HL-60/S4 treated with phorbol 12-myristate 13-acetate at 8.2 ng/mL for 4 days and 3 days (cell line): ENCODE measurements around the gene RBM5.

ENCODE experiments used
- in situ Hi-C: fragments of 300-500 bp; cut with MboI; formaldehyde crosslinking; loops from 2 replicates; pipeline ENCODE4 v1.15.0; 2022; ENCODE audit warnings: low sequenced_read_pairs

The RBM5 gene

DNA sequence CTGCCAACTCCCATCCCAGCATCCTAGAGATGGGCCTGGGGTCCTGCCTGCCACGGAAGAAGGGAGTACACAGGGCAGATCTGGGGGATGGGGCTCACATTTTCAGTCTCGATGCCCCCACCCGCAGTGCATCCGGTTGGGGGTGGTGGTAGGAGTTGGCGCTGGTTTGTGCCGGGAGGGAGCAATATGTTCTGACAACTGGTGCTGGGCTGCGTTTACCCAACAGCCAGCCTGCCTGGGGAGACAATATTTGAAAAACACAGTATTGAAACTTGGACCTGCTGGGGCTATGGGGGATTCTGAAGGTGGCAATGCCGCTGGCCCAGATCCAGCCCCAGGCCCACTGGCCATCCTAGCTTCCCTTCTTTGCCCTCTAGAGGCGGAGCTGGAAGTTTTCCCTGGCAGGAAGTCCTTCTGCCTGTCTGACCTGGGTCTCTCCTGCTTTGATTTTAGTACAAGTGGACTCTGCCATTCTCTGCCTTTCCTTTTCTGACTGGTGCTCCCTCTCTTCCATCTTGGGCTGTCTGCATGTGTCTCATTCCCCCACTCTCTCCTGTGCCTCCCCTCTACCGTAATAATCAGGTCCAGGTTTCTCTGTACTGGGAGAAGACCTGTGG, 69.9 kb downstream of the RBM5 start:
- in situ Hi-C loops: no loop called here

DNA sequence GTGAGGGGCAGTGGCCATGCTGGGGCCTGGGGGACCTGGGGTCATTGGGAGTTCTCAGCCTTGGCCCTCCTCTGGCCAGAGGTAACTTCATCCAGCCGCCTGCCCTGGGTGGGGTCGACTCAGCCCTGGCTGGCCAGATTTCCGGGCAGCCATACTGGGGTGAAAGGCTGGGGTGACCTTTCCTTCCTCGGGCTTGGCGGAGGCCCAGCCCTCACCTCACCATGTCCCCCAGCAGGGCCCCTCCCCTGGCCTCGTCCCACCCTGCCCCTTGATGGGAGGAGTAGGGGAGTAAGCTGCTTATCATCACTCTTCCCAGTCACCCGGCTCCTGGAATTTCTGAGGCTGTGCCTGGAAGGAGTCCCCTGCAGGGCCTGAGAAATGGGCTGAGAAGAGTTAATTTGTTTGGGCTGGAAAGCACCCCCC, 71.9 kb downstream of the RBM5 start:
- in situ Hi-C loops: no loop called here

DNA sequence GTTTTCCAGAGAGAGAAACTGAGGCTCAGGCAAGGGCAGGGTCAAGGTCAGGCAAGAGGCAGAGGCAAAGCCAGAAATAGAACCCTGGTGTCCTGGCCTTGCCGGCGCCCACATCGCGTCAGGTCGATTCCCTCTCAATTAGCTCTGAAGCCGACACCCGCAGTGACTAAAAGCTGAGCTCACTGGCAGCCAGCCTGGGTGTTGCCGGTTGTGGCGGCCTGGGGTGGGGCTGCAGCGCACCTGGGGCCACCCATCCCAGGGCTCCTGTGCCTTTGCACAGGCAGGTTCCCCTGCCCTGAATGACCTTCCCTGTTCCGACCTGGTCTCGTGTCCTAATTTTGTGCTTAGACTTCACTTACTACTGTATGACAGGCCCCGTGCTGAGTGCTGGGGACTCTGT, 72.6 kb downstream of the RBM5 start:
- in situ Hi-C loops: no loop called here

DNA sequence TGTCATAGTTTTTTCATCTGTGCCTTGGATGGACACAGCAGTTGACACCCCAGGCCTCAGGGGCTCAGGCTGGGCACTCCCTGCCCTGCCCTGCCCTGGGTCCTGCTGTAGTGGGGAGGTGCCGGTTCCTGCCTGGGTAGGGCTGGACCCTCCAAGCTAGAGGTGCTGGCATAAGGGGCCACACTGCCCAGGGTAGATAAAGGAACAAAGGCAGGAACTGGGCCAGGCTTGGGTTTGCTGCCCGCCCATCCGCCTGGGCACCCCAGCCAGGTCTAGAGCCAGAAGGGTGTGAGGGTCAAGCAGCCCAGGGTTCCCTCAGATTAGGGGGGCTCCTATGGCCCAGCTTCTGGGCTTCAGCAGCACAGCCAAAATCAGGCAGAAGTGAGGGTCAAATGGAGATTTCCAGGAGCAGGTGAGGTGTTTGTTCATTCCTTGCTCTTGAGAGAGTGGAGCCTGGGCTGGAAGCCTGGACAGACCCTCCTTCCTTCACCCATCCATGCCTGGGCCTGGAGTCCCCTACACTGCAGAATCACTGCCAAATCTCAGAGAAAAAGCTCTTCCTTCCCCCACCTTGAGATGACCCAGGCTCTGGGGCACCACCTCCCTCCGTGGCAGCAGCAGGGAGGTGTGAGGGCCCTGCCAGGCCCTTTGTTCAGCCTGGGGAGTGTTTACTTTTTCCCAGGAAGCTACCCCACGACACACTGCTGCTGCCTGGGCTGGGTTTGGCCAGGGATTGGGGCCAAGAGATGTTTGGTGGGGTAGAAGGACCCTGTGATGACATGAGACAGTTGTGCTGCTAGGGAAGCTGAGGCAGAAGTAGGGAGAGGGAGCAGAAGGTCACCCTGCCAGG, 73.5 kb downstream of the RBM5 start:
- in situ Hi-C loops: no loop called here

DNA sequence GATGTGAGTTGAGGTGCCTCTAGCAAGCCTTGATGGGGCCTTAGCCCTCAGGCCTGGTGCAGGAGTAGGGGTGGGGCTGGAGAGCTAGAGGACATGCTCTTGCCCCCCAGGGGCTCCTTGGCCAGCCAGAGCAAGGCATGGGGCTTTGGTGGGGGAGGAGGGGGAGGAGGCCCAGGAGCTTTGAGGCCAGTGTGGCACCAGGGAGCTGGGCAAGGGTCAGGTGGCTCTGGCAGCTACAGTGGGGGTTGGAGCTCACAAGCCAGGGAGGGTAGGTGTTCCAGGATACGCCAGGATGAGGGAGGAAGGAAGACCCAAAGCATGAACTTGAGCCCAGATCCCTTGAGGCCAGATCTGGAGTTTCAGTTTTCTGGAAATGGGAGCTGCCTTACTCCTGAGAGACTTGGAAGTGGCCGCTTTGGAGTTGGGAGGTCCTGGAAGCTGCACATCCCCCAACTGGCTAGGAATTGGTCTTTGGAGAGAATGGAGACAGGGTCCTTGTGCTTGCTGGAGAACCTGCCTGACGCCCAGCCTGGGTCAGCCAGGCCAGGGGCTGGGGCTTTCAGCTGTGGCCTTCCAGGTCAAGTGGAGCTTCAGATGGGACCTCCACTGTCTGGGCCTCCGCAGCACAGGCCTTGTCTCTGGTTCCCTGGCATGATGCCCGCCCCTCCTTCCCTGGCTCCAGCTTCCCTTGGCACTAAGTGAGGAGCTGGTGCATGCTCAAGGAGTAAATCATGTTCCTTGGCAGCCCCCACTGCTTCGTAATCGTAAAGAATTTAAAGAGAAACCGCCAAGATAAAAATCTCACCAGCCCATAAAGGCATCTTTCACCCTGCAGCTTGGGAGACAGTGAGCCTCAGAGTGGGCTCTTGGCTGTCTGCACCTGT, 75.1 kb downstream of the RBM5 start:
- in situ Hi-C loops: no loop called here

DNA sequence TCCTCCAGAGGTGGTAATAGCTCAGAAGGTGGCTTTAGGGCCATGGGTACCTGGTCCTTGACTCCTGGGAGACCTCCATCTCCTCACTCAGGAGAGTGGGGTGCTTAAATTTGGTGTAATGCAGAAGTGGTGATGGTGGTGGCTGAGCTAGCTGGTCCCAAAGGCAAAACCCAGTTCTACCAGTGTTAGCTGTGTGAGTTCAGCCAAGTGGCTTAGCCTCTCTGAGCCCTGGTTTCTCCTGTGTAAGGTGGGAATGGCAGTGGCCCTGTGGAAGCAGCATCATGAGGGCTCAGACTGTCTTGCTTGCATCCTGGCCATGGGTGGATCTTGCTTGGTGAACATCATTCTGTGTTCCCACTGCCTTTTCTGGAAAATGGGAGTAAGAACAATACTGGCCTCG, 75.8 kb downstream of the RBM5 start:
- in situ Hi-C loops: no loop called here

DNA sequence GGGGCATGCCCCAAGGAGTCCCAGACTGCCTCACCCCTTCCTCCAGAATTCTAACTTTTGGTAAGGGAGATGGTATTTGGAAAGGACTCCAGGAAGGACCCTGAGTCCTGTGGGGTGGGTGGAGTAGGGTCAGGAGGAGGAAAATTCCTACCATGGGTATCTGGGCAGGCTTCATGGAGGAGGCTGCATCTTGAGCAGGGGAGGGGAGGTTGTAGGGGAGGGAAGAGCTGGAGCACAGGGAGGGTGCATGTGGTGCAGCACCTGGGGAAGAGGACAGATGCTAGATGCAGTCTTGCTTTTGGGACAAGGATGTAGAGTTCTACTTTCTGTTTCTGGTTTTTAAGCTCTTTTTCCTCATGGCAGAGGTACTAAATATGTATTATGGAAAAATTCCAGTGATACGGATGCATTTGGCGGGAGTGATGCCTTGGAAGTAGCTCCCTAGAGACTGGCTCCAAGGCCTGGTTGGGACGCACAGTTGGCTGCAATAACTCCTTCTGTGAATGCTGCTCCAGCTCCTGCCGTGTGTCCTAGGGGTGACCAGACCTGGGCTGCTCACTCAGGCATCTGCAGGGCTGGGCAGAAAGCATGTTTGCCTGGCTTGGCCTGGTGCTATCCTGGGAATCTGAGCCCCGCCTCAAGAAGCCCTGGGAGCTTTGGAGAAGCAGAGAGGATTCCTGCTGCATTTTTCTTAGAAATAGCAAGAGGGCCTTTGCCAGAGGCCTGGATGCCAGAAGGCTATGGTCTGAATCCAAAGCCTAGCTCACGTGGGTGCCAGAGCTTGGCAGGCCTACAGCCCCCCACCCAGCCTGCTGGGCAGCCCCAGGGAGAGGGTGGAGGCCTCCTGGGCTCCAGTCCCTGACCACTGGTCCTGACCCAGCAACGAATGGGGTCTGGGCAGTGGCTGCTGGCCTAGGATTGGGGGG, 76.5 kb downstream of the RBM5 start:
- in situ Hi-C loops: no loop called here

DNA sequence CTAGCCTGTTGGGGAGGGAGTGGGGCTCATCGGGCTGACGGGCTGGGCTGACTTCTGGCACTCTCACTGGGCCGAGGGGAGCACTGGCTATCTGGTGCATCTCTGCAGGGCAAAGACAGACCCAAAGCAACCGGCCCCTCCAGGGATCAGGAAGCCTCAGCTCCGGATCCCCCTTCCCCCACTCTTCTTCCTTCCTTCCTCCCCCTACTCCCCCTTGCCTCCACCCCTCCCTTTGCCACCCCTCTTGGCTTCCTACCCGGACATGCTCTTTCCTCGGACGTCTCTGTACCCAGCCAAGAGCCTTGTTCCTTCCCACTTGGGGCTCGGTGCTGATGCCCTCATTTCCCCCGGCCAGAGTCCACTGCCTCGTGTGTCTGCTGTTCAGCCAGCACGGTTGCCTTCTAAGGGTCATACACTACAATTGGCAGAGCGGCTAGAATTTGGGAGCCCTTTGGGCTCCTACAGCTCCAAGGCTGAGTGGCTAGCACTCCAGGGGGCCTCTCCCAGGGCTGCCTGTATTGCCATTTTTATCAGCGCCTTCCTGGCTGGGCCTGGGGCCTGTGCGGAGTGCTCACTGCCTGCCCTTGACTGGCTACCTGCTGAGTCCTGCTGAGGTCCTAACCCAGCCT, 77.3 kb downstream of the RBM5 start:
- in situ Hi-C loops: no loop called here

DNA sequence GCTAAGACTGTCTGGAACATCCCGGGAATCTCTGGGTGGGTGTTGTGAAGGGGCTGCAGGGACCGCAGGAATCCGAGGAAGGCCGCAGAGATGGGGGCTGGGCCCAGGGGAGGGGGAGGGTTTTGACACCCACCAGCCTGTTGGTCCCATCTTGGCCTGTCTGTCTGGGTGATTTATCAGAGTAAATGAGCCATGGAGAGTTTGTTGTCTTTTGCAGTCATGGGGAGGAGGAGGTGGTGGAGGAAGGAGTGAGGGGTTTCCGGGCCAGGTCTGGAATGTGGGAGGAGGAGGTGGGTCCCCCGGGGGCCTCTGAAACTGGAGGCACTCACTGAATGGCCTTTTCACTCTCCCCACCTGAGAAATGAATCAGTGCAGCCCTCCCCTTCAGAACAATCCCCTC, 77.9 kb downstream of the RBM5 start:
- in situ Hi-C loops: no loop called here

DNA sequence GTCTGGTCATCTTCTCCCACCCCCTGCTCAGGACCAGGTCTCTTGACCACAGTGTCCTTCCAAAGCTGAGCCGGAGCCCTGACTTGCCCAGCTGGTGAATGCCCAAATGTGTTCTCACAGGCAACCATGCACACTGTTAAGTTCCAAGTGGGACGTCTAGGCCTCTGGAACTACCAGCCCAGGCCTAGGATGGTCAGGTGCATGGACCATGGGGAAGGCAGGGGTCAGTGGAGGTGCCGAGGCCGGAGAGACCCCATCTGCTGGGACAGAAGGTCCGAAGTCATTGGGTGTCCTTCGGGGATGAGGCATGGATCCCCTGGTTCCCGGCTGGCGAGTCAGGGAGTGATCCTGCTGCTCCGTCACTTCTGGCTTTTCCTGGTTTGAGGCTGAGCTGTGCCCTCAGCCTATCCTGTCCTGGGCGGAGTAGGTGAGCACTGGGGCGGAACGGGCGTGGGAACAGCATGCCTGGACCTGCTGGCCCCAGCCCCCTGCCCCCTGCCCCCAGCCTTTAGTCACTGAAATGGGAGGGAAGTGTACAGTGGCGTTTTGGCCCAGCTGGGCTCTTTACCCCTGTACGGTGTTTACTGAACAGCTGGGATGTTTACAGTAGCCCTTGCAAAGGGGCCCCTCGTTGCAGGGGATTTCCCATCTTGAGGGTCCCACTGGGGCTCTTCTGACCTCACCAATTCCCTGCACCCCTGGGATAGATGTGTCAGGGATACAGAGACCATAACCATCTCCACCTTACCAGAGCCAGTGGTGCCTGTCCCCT, 78.5 kb downstream of the RBM5 start:
- in situ Hi-C loops: no loop called here

DNA sequence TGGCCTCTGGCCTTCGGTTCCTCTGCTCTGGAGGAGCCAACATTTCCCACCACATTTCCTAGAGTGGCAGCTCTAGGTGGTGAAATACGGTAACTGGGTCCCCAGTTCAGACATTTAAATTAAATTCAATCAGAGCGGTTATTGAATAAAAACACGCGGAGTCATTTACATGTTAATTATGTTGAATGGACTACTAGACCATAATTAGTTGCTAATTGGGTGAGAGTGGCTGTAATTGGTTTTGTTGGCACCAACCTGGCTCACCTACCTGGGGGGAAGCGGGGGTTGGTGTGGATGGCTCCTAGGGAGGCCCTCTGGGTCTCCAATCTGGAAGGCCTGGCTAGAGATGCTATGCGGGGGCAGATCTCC, 79.1 kb downstream of the RBM5 start:
- in situ Hi-C loops: no loop called here

DNA sequence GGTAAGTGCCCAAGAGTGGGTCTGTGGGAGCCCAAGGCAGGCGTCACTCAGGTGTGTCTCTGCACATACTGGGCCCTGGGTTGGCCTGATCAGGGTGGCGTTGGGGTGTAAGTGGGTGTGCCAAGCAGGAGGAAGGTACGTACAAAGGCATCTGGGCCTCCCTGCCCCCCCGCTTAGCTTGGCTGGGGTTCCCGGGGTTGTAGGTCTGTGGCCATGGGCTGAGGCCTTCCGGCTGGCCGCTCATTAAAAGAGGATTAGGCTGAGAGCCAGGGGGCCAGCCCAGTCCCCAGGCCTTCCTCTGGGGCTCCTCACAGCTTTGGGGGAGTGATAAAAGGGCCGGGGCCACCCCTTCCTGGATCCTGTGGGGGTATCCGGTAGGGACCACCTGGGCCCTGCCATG, 79.7 kb downstream of the RBM5 start:
- in situ Hi-C loops: no loop called here
